Nephron (organoid): ENCODE data around the gene CHI3L2.
A peak's percentile ranks its signal among the peaks of the same experiment; 100 is the strongest.

ENCODE experiments used
- H3K27ac Mint-ChIP-seq, 3 experiments: 2 replicates each; pipeline ENCODE4 v1.8.0; 2020; ENCODE audit warnings: mixed read lengths in 3 of 3, mild to moderate bottlenecking in 2 of 3, moderate library complexity in 1 of 3
- H3K27me3 Mint-ChIP-seq: 2 replicates; pipeline ENCODE4 v1.8.0; 2021; ENCODE audit warnings: low read depth, mild to moderate bottlenecking, moderate library complexity, mixed read lengths
- H3K36me3 Mint-ChIP-seq: 2 replicates; pipeline ENCODE4 v1.8.0; 2020; ENCODE audit warnings: low read depth, mixed read lengths
- H3K4me1 Mint-ChIP-seq: 2 replicates; pipeline ENCODE4 v1.8.0; 2020; ENCODE audit warnings: mixed read lengths
- H3K4me3 Mint-ChIP-seq, 3 experiments: 2 replicates each; pipeline ENCODE4 v1.8.0; 2020; ENCODE audit warnings: mild to moderate bottlenecking in 3 of 3, mixed read lengths in 3 of 3, moderate library complexity in 2 of 3
- H3K9me3 Mint-ChIP-seq: 2 replicates; pipeline ENCODE4 v1.8.0; 2020; ENCODE audit warnings: mixed read lengths
- TF ChIP-seq, protein P1 (sequence below), 3 experiments: fragments of 200-600 bp; sonication (generic); IDR thresholded peaks; one replicate each; pipeline ENCODE4 v1.5.0; 2021; ENCODE audit warnings: antibody characterized with exemption in 3 of 3; ENCODE audit not compliant: unreplicated experiment in 3 of 3

The CHI3L2 gene

DNA sequence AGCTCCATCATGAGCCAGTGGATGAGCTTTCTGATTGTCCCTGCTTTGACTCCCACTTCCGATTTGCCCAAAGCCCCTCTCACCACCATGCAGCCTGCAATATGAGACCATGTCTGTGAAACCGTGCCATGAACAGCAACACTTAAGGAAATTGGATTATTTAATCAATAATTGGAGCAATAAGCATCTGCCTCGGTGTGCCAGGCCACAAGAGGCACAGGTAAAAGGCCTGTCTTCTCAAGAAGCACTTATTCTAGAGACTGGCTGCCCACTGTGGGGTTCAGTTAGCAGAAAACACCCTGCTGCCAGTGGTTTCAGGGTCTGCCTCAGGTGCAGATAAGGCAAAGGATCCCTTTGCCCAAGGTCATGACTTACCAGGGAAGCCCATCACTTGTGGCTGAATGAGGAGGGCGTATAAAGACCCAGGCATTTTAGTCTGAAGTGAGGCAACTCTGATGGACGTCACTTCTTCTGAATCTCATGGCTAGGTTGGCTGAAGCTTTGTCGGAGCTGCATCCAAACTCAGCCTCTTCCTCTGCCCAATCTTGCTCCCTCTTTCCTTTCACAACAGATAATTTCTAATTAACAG, 7.1 kb upstream of the CHI3L2 start:
- no peak overlapping the region for H3K4me3 Mint-ChIP-seq
- no peaks in the 10 kb centered on the region for H3K9me3 Mint-ChIP-seq
- peaks cover 4% of the 10 kb centered on the region for H3K4me1 Mint-ChIP-seq
- no peak overlapping the region for H3K27ac Mint-ChIP-seq
- TF ChIP-seq, protein P1, sequence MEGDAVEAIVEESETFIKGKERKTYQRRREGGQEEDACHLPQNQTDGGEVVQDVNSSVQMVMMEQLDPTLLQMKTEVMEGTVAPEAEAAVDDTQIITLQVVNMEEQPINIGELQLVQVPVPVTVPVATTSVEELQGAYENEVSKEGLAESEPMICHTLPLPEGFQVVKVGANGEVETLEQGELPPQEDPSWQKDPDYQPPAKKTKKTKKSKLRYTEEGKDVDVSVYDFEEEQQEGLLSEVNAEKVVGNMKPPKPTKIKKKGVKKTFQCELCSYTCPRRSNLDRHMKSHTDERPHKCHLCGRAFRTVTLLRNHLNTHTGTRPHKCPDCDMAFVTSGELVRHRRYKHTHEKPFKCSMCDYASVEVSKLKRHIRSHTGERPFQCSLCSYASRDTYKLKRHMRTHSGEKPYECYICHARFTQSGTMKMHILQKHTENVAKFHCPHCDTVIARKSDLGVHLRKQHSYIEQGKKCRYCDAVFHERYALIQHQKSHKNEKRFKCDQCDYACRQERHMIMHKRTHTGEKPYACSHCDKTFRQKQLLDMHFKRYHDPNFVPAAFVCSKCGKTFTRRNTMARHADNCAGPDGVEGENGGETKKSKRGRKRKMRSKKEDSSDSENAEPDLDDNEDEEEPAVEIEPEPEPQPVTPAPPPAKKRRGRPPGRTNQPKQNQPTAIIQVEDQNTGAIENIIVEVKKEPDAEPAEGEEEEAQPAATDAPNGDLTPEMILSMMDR (IDR thresholded peaks at IDR 0.05; ENCODE audit: unreplicated experiment in 3 of 3): no peak
- no peaks in the 10 kb centered on the region for H3K36me3 Mint-ChIP-seq
- H3K27me3 Mint-ChIP-seq: peaks cover 9% of the 10 kb centered on the region

DNA sequence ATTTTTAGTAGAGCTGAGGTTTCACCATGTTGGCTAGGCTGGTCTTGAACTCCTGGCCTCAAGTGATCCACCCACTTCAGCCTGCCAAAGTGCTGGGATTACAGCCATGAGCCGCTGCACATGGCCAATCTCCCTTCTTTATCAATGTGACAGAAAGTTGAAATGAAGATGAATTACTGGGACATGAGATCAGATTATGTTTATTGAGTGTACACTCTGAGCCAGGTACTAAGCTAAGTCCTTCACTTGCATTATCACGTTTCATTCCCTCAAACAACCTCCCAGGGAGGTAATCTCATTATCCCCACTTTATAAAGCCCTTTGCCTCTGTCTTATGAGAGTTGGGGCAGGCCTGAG, 6.3 kb upstream of the CHI3L2 start:
- Mint-ChIP-seq H3K4me3 (no peak overlapping the region), H3K27ac (no peak overlapping the region), H3K4me1 (peaks cover 4% of the 10 kb centered on the region), H3K9me3 (no peaks in the 10 kb centered on the region), H3K27me3 (peaks cover 9% of the 10 kb centered on the region), H3K36me3 (no peaks in the 10 kb centered on the region)
- TF ChIP-seq, protein P1 (IDR thresholded peaks at IDR 0.05; ENCODE audit: unreplicated experiment in 3 of 3): no peak

DNA sequence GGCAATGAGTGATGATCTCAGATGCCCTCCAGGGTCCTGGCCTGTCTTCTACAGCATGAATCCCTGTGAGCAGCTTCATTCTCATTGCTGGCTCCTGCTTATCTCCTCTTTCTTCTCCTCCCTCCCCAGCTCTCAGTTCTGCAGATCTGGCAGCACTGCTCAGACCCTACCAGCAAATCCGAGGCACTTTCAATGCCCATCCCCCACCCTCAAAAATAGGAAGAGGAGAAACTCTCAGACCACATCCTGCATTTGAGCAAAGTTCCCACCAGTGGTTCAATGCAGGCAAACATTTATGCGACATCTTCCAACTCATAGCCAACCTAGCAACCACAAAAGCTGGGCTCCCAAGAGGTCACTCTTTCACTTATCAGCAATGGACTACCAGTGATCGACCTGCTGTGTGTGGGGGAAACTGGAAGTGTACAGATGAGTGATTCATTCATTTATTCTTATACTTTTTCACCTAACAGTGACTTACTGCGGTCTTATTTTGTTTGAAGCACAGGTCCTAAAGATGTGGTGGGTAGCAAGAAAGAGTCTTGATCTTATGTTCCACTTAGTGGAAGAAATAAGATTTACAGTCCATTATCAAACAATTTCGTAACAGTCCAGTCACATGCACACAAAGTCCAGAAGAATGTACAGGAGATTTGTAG, 5.8 kb upstream of the CHI3L2 start:
- no peaks in the 10 kb centered on the region for H3K9me3 Mint-ChIP-seq
- TF ChIP-seq, protein P1 (IDR thresholded peaks at IDR 0.05; ENCODE audit: unreplicated experiment in 3 of 3): no peak
- peaks cover 4% of the 10 kb centered on the region for H3K4me1 Mint-ChIP-seq
- no peak overlapping the region for H3K4me3 Mint-ChIP-seq
- no peaks in the 10 kb centered on the region for H3K36me3 Mint-ChIP-seq
- H3K27me3 Mint-ChIP-seq: peaks cover 9% of the 10 kb centered on the region
- no peak overlapping the region for H3K27ac Mint-ChIP-seq

DNA sequence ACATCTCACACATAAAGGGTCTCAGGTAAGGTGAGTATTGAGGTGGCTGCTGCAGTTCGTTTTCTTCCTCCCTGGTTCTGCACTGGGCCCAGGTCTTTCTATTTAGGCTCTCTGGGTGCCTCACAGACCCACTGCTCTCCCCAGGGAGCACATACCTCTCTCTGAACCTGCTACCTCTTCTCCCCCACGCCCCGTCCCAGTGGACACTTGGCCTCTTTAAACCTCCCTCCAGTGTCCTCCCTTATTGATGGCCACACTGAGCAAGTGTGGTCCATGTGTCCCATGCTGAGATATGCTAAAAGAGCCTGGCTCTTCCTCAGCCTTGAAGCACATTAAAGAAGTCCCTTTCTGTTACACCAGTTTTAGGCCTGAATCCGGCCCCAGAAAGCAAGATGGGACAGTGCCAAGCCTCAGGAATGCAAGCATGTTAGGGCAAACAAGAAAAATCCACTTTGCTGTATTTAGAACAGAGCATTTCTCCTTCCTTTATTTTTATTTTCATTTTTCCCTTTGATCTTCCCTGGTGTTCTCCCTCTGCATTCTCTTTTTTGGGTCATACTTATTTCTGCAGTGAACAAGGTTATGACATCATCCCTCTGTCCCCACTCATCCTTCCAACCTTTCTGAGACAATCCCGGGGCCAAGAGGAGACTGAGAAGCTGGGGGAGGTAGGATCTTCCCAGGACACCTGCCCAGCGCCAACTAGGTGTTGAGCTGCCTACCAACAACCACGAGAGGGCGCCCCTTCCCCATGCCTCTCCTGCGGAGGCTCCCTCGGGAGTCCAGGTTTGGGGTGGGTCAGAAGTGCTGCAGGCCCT, 5.0 kb upstream of the CHI3L2 start:
- Mint-ChIP-seq H3K4me1 (peaks cover 4% of the 10 kb centered on the region), H3K9me3 (no peaks in the 10 kb centered on the region), H3K4me3 (no peak overlapping the region), H3K27me3 (peaks cover 9% of the 10 kb centered on the region), H3K27ac (no peak overlapping the region), H3K36me3 (no peaks in the 10 kb centered on the region)
- TF ChIP-seq, protein P1 (IDR thresholded peaks at IDR 0.05; ENCODE audit: unreplicated experiment in 3 of 3): peak; percentile 70 to 74 (median 70)

DNA sequence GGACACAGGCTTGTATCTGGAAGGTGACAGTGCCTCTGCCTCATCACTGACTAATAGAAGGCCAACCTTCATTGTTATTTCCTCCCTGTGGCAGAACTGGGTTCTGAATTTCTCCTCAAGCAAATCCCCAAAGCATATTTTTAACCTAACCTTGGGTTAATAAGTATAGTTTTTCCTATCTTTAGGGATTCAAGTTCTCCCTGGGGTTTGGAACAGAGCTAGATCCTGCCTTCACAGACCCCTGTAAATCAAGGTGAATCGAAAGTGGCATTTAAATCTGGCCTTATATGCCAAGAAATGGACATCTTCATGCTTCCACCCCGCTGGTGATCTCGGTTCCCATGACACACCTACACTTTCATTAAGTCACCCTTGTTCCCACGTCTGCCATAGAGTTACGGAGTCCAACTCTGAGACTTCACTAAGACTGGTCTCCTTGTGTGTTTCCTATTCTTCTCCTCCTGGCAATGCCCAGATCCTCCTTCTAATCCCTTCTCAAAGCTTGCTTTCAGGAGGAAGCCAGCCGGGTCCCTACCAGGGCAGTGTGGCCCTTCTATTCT, 4.3 kb upstream of the CHI3L2 start:
- peaks cover 11% of the 10 kb centered on the region for H3K4me1 Mint-ChIP-seq
- no peaks in the 10 kb centered on the region for H3K36me3 Mint-ChIP-seq
- no peaks in the 10 kb centered on the region for H3K9me3 Mint-ChIP-seq
- TF ChIP-seq, protein P1 (IDR thresholded peaks at IDR 0.05; ENCODE audit: unreplicated experiment in 3 of 3): peak in 1 of 3 experiments; percentile 1
- no peak overlapping the region for H3K4me3 Mint-ChIP-seq
- H3K27me3 Mint-ChIP-seq: peaks cover 3% of the 10 kb centered on the region
- no peak overlapping the region for H3K27ac Mint-ChIP-seq
